ENCODE results near the gene THEM5.

THEM5 gene

DNA sequence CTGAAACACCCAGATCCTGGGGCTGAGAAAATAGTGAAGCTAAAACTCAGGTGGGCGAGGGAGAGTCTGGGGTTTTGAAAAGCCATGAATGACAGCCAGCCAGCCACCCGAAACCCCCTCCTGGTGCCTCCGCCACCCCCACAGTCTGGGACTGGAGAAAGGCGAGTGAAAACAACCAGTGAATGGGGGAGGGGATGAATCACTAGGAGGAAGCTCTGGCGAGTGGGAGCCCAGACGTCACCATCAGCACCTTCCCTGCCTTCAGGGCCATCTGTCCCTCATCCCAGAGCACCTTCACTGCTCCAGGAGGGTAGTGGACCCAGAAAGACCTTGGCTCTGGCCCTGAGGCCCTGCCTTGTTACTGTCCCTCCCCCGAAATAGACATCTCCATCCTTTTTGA lies 31.1 kb downstream of the THEM5 start:
- DNase-seq (ENCODE audit: low spot score) = no peak
- TF ChIP-seq, protein P1, sequence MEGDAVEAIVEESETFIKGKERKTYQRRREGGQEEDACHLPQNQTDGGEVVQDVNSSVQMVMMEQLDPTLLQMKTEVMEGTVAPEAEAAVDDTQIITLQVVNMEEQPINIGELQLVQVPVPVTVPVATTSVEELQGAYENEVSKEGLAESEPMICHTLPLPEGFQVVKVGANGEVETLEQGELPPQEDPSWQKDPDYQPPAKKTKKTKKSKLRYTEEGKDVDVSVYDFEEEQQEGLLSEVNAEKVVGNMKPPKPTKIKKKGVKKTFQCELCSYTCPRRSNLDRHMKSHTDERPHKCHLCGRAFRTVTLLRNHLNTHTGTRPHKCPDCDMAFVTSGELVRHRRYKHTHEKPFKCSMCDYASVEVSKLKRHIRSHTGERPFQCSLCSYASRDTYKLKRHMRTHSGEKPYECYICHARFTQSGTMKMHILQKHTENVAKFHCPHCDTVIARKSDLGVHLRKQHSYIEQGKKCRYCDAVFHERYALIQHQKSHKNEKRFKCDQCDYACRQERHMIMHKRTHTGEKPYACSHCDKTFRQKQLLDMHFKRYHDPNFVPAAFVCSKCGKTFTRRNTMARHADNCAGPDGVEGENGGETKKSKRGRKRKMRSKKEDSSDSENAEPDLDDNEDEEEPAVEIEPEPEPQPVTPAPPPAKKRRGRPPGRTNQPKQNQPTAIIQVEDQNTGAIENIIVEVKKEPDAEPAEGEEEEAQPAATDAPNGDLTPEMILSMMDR (IDR thresholded peaks at IDR 0.05) = no peak

DNA sequence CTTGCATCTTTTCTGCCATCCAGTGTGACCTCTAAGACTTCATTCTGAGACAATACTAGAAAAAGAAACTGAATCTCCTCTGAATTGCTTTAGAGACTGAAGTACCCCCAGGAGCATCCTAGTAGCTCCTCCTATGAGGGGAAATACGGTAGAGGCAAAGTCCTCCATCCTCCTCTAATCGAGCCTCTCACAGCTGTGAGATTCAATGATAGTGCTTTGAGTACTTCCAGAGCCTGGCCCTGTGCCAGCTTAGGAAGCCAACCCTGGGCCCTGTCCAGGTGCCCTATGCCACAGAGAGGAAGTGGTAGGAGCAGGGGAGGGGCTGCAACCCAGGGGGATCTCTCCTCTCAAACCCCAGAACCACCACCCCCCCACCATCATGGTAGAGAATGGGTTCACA lies 32.6 kb downstream of the THEM5 start:
- Histone ChIP-seq H3K4me3 (no peak overlapping the region), H3K27ac (no peak overlapping the region)
- TF ChIP-seq, protein P1 (IDR thresholded peaks at IDR 0.05) = no peak
- DNase-seq (ENCODE audit: low spot score) = no peak

More for the DNA sequence above, 31.1 kb downstream of the THEM5 start:
- Histone ChIP-seq H3K4me3 (no peak overlapping the region), H3K27ac (no peak overlapping the region)

DNA sequence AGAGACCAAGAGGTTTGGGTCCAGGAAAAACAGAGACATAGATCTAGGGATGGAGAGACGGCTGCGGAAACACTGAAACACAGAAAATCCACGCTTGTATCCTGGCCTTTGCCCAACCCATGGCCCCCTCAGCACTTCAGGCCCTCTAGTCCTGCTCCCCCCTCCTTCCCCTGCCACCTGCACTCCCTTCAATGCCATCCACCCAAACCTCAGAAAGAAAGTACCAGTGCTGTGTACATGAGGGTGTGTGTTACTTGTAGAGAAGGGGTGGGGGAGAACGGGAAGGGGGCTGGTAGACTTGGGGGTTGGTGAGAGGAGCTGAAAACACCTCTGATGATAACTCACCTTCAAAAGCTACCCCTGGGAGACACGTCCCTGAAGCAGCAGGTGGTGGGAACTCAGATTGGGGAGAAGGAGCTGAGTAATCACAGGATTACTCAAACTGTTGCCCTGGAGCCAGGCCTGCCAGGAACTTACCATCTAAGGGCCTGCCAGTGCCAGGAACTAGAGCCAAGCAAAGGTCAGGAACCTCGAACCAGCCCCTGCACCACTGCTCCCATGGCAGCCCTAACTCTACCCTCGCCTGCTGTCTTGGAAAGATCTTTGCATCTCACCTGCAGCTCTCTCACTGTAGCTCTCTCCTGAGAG lies 33.4 kb downstream of the THEM5 start:
- TF ChIP-seq, protein P1 (IDR thresholded peaks at IDR 0.05) = no peak
- Histone ChIP-seq H3K4me3 (no peak overlapping the region), H3K27ac (no peak overlapping the region)
- DNase-seq (ENCODE audit: low spot score) = no peak

DNA sequence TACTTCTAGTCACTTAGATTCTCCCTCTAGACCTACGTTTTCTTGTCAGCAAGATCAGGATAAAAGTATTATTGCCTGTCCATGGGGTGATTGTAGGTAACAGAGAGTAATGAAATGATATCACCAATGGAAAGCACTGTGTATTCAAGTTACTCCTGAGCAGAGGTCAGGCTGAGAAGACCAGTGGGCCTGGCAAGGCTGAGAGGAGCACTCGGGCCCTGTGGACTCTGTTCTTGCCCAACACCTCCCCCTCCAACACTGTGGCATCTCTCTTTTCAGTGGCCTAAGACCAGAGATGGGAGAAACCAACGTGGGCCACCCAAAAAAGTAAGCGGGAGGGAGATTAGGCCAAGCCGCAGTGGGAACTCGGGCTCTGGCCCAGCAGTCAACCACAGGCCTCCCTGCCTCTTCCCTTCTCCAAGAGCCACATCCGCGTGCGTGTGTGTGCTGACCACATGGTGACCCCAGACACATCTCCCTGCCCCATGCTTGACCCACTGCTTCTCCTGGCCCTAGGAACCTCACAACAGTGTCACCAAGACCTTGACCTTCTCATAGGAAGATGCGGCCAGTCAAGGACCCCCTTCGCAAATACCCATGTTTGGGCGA lies 34.2 kb downstream of the THEM5 start:
- TF ChIP-seq, protein P1 (IDR thresholded peaks at IDR 0.05) = no peak
- Histone ChIP-seq H3K4me3 (no peak overlapping the region), H3K27ac (no peak overlapping the region)
- DNase-seq (ENCODE audit: low spot score) = no peak

DNA sequence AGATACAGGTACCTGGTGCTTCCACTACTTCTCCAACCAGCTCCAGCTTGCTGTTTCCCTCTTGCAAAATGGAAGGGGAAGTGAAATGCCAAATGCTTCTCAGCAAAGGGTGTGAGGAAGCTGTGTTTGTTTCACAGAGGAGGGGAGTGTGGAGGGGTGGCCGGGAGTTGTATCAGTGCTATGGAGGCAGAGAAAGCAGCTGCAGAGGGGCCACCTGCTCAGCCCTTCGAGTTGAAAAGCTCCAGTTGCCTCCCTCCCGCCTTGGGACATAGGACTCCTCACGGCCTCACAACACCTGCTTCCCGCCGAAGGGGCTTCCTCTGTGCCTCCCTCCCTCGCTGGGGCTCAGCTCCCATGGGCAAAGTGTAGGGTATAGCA lies 36.2 kb downstream of the THEM5 start:
- DNase-seq (ENCODE audit: low spot score) = no peak
- no peak overlapping the region for H3K4me3 ChIP-seq
- TF ChIP-seq, protein P1 (IDR thresholded peaks at IDR 0.05) = no peak
- no peak overlapping the region for H3K27ac ChIP-seq

DNA sequence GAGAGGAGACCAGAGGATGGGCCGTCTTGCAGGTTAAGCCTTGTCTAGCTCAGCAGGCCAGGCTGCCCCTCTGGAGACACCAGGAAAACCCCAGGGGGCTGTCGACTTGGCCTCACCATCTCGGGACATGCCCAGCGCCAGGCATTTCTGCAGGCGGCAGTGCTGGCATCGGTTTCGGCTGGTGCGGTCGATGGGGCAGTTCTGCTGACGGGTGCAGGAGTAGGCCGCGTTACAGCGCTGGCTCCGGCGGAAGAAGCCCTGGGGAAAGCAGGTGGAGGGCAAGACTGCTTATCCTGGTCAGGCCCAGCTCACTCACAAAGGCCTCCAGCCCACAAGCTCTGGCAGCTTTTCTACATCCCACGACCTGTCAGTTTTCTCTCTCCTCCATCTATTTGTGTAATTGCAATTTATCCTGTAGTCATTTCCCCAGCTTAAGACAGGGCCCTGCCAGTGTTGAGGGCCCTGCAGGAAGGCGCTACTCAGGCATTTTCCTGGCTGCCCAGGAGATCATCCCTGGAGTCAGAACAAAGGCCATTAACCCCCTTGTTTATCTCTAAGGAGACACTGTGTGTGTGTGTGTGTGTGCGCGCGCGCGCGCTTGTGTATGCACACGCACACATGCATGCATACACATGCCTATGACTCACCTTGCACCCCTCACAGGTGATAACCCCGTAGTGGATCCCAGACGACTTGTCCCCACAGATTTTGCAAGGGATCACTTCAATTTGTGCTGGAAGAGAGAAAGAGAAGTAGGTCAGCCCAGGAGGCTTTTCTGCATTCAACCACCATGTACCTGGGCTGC lies 36.8 kb downstream of the THEM5 start:
- H3K4me3 ChIP-seq = no peak overlapping the region

More for the DNA sequence above, 36.8 kb downstream of the THEM5 start:
- no peak for DNase-seq (ENCODE audit: low spot score)
- no peak overlapping the region for H3K27ac ChIP-seq
- TF ChIP-seq, protein P1 (IDR thresholded peaks at IDR 0.05) = no peak

Measured in coronary artery (tissue), 2 donors.